Activated CD4-positive, alpha-beta memory T cell treated with anti-CD3 and anti-CD28 coated beads for 36 hours (primary cell): ENCODE results near the gene NEURL1. TPM values are rescaled to one million over a fixed set of nuclear protein-coding genes. Genes with fewer than 3 reads are reported as not detected.
"Not testable (repeated sequence)": the region's sequence is repeated elsewhere in the genome, so short reads cannot be mapped to it uniquely, and the experiment has no call there.

Source experiments
- CTCF ChIA-PET: fragments of 350-600 bp; sonication (Branson Sonifier 250); formaldehyde crosslinking; loops from one replicate; lab custom pipeline; 2021; ENCODE audit warnings: antibody characterized with exemption, inconsistent platforms; lab: Charles Lee
- POLR2A ChIA-PET: fragments of 350-600 bp; sonication (Branson Sonifier 250); formaldehyde crosslinking; loops from one replicate; lab custom pipeline; 2021; ENCODE audit warnings: antibody characterized with exemption; lab: Charles Lee
- DNase-seq: peaks from one replicate; pipeline ENCODE4 v3.0.0-alpha.2; 2020
- H3K27ac Mint-ChIP-seq: one replicate; pipeline ENCODE4 v1.8.0; 2021; ENCODE audit warnings: mixed read lengths
- H3K27me3 Mint-ChIP-seq: one replicate; pipeline ENCODE4 v1.8.0; 2021; ENCODE audit warnings: mixed read lengths
- H3K36me3 Mint-ChIP-seq: one replicate; pipeline ENCODE4 v1.8.0; 2021; ENCODE audit warnings: mixed read lengths
- H3K4me1 Mint-ChIP-seq: one replicate; pipeline ENCODE4 v1.8.0; 2021; ENCODE audit warnings: low read depth, mixed read lengths
- H3K4me3 Mint-ChIP-seq: one replicate; pipeline ENCODE4 v1.8.0; 2021; ENCODE audit warnings: mild to moderate bottlenecking, mixed read lengths
- H3K9me3 Mint-ChIP-seq: one replicate; pipeline ENCODE4 v1.8.0; 2021; ENCODE audit warnings: mixed read lengths
- intact Hi-C: fragments of 100-400 bp; cut with micrococcal nuclease; formaldehyde crosslinking; loops from one replicate; pipeline ENCODE4 v1.15.1; 2023
- total RNA-seq, 2 experiments: library from RNA; stranded (reverse); gene quantifications; one replicate each; pipeline ENCODE4 v1.2.3, GENCODE V29; 2021

Gene NEURL1
- total RNA-seq, 2 experiments from 2014 or later = 1.8 to 2.4 TPM

DNA sequence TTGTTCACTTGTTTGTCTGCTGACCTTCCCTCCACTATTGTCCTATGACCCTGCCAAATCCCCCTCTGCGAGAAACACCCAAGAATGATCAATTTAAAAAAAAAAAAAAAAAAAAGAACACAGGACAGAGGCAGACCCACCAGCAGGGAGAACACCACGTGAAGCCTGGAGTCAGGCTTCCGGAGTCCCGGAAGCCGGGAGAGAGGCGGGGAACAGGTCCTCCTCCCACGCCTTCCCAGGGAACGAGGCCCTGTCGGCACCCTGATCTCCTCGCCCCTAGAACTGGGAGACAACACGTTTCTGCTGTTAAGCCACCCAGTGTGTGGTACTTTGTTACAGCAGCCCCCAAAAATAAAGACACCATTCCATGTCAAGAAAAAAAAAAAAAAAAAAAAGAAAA lies 114.6 kb downstream of the NEURL1 start:
- H3K36me3 Mint-ChIP-seq, DNase-seq, H3K27me3 Mint-ChIP-seq, intact Hi-C loops, POLR2A ChIA-PET, H3K27ac Mint-ChIP-seq, H3K9me3 Mint-ChIP-seq, H3K4me3 Mint-ChIP-seq, H3K4me1 Mint-ChIP-seq: not testable (repeated sequence)
- CTCF ChIA-PET = interaction anchor here (2.3 kb wide), 1 partner anchor 78 kb away, joined by 14 read pairs; no protein-coding TSS in a partner anchor

DNA sequence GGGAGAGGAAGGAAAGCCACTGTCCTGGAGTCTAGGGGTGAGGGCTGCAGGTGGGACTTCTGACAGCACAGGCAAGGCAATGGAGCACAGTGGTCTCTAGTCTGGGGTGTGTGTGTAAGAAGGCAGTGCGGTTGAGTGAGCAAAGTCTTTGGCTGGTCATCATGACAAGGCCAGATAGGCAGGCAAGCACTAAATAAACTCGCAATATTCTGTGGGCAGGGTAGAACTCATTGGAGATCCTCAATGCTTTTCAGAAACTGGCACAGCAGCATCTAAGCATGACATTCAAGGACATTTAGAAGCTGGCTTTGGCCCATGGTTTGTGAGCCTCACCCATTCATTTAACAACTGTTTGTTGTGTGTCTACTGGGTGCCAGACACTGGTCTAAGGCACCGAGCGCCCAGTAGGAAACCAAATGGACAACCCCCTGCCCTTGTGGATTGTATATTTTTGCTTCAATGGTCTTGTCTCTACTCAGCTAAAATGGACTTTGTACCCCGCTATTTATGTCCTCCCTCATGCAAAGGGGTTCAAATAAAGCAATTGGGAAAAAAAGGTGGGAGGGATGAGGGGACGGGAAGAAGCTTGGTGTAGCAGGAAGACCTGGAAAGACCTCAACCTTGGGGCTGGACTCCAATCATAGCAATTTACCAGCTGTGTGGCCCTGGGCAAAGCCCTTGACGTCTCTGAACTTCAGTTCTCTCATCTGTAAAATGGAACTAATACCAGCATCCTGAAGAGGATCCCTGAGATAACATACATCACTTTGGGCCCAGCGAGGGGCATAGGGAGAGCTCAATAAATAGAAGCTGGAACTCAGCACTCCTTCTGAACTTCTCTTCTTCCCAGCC lies 116.0 kb downstream of the NEURL1 start:
- DNase-seq = no peak

DNA sequence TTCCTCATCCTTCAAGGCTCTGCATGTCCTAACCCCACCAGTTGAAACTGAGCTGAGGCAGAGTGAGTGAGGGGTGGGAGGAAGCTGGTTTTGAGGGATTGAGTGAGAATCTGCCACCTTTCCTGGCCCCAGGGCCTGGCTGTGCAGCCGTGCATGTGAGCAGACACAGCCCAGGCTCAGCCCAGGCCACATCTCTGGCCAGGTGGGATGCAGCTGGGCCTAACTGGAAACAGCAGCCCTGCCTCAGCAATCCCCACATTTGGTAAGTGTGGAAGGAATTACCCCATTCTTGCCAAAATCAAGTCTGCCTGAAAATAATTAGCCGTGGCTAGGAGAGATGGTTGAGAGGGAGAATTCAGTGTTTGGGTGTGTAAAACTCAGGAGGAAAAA lies 116.6 kb downstream of the NEURL1 start:
- H3K9me3 Mint-ChIP-seq = no peaks in the 10 kb centered on the region
- no peaks in the 10 kb centered on the region for H3K4me1 Mint-ChIP-seq
- POLR2A ChIA-PET = no interaction called here
- no peak overlapping the region for H3K4me3 Mint-ChIP-seq
- H3K27ac Mint-ChIP-seq = no peak overlapping the region
- no peaks in the 10 kb centered on the region for H3K36me3 Mint-ChIP-seq
- no peak for DNase-seq
- no peaks in the 10 kb centered on the region for H3K27me3 Mint-ChIP-seq
- CTCF ChIA-PET = interaction anchor here (1.1 to 4.0 kb wide), 3 partner anchors 8 to 76 kb away, joined by 3 to 20 read pairs (median 14); no protein-coding TSS in a partner anchor
- intact Hi-C loops = no loop called here

More for the DNA sequence above, 116.0 kb downstream of the NEURL1 start:
- H3K27ac Mint-ChIP-seq = no peak overlapping the region
- H3K27me3 Mint-ChIP-seq = no peaks in the 10 kb centered on the region
- no peak overlapping the region for H3K4me3 Mint-ChIP-seq
- H3K4me1 Mint-ChIP-seq = no peaks in the 10 kb centered on the region
- CTCF ChIA-PET = interaction anchor here (1.1 to 4.0 kb wide), 3 partner anchors 9 to 77 kb away, joined by 3 to 20 read pairs (median 14); no protein-coding TSS in a partner anchor
- intact Hi-C loops = no loop called here
- H3K36me3 Mint-ChIP-seq = no peaks in the 10 kb centered on the region
- no peaks in the 10 kb centered on the region for H3K9me3 Mint-ChIP-seq
- POLR2A ChIA-PET = no interaction called here

DNA sequence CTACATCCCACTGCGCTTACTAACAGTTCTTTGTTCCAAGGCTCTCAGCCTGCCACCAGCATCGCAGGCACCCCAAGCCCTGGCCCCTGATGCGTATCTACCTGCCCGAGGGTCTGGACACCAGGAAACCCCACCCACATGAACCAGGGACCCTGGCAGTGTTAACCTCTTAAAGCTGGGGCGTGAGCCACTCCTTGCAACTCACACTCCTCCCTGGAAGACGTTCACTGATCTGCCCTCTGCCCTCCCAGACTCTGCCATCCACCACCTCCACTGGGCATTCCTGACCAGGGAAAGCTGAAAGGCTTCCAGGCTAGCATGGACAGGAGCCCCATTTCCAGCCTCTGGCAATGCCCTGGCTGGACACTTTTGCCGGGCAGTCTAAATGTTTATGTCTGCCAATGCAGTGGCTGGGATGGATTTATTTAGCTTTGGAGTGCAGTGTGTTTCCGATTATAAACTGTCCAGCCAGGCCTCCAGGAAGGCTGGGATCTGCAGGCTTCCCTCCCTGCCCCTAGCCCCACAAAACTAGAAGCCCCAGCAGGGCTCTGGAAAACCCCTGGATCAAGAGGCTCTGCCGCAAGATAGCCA lies 117.5 kb downstream of the NEURL1 start:
- Mint-ChIP-seq H3K27me3 (no peaks in the 10 kb centered on the region), H3K9me3 (no peaks in the 10 kb centered on the region), H3K4me3 (no peak overlapping the region), H3K4me1 (no peaks in the 10 kb centered on the region), H3K27ac (no peak overlapping the region), H3K36me3 (no peaks in the 10 kb centered on the region)
- intact Hi-C loops = no loop called here
- DNase-seq = no peak
- CTCF ChIA-PET = interaction anchor here (1.1 to 4.0 kb wide), 4 partner anchors 13 to 75 kb away, joined by 3 to 20 read pairs (median 12); no protein-coding TSS in a partner anchor
- POLR2A ChIA-PET = no interaction called here

DNA sequence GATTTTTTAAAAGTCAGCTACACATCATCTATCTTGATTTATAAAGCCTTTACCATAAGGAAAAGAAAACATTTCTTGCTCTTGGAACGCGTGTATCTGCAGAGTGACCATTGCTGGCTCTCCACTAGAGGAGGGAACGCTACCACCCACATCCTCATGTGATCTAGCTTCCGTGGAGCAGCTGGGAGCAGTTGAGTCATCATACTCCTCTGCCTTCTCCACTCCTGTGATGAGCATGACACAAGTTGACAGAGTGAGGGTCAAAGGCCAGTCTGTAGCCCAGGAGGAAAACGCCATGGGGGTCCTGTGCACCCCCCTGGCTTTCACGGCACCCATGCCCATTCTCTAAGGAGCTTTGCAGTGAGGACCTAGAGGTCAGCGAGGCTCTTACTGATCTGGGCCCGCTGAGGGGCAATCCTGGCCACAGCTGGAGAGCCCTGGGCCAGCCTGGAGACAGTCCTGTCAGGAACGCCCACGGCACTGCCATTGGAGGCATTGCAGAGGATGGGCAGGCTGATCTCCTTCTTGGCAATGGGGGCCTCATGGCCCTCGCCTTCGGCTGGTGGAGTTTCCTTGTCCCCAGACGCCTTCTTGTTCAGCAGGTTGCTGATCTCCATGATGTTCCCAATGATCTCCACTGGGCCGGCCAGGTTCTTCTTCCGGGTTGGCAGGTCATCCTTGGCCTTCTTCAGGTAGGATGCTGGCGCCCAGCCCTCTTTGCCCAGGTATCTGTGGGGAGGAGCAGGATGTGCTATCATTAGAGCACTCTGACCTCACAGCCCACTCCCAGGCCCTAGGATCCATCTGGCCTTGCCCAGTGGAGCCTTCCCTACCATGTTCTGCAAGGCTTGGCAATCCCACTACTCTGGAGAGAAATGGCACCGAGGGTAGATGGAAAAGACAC lies 119.2 kb downstream of the NEURL1 start:
- ChIA-PET POLR2A (no interaction called here), CTCF (interaction anchor here (1.4 to 4.0 kb wide), 4 partner anchors 20 to 73 kb away, joined by 3 to 20 read pairs (median 17); no protein-coding TSS in a partner anchor)
- DNase-seq = no peak
- no peaks in the 10 kb centered on the region for H3K9me3 Mint-ChIP-seq
- H3K36me3 Mint-ChIP-seq = no peaks in the 10 kb centered on the region
- intact Hi-C loops = no loop called here
- no peaks in the 10 kb centered on the region for H3K27me3 Mint-ChIP-seq
- no peak overlapping the region for H3K27ac Mint-ChIP-seq
- no peaks in the 10 kb centered on the region for H3K4me1 Mint-ChIP-seq
- H3K4me3 Mint-ChIP-seq = no peak overlapping the region

DNA sequence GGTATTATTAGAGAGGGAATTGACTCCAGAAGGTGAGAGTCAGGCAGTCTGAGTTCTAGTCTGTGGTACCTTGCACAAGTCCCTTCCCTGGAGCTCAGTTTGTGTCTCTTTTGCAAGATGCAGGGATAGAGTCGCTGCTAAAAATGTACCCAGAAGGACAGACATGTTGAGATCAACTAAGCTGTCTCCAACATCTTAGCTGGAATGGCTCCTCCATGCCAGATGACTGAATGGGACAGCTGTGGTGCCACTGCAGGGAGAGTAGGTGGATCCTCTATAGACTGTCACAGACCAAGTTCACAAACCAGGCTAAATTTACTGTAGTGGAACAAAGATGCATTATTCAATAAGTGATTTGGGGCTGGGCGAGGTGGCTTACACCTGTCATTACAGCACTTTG lies 120.1 kb downstream of the NEURL1 start:
- intact Hi-C loops = no loop called here
- ChIA-PET POLR2A (interaction anchor here (0.7 kb wide), 1 partner anchor 369 kb away, joined by 3 read pairs; no protein-coding TSS in a partner anchor), CTCF (interaction anchor here (2.7 kb wide), 1 partner anchor 72 kb away, joined by 15 read pairs; no protein-coding TSS in a partner anchor)
- Mint-ChIP-seq H3K27me3 (no peaks in the 10 kb centered on the region), H3K4me3 (no peak overlapping the region), H3K27ac (no peak overlapping the region), H3K9me3 (no peaks in the 10 kb centered on the region), H3K36me3 (no peaks in the 10 kb centered on the region), H3K4me1 (no peaks in the 10 kb centered on the region)
- no peak for DNase-seq

DNA sequence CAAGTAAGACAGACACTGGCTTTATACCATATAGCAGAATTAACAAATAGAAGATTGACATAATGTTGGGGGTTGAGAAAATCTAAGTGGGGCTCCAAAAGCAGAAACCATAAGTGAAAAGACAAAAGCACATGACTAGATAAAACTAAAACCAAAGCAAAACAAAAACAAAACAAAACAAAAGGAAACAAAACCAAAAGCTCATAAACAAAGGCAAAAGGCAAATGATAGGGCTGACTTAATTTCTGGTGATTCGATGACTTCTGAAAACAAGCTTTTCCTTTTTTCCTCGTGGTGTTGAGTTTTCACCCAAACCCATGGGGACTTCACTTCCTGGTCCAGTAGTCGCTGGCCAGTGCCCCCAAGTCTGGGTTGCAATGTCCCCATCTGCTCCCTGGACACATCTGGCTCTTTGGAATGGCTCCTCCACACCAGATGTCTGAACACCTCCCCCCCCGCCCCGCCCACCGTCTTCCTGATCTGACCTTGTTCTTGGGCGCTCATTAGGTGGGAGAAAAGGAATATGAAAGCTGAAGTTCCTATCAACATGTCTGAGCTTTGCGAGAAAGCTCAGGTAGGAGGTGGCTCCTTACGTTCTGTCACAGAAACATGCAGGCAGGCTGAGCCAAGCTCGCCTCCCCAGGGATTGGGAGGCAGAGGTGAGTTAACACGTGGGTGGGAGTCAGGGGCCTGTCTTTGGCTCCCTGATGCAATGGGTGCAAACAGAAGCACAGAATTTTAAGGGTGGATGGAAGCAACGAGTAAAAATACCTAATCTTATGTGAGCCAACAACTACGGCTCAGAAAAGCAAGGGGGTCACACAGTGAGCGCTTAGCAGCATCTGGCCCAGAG lies 121.0 kb downstream of the NEURL1 start:
- intact Hi-C loops = no loop called here
- Mint-ChIP-seq H3K27me3 (no peaks in the 10 kb centered on the region), H3K36me3 (no peaks in the 10 kb centered on the region), H3K4me1 (no peaks in the 10 kb centered on the region), H3K9me3 (no peaks in the 10 kb centered on the region), H3K27ac (no peak overlapping the region), H3K4me3 (no peak overlapping the region)
- ChIA-PET CTCF (interaction anchor here (0.6 to 2.7 kb wide), 4 partner anchors 8 to 455 kb away, joined by 3 to 15 read pairs (median 4); no protein-coding TSS in a partner anchor), POLR2A (no interaction called here)
- DNase-seq = no peak

DNA sequence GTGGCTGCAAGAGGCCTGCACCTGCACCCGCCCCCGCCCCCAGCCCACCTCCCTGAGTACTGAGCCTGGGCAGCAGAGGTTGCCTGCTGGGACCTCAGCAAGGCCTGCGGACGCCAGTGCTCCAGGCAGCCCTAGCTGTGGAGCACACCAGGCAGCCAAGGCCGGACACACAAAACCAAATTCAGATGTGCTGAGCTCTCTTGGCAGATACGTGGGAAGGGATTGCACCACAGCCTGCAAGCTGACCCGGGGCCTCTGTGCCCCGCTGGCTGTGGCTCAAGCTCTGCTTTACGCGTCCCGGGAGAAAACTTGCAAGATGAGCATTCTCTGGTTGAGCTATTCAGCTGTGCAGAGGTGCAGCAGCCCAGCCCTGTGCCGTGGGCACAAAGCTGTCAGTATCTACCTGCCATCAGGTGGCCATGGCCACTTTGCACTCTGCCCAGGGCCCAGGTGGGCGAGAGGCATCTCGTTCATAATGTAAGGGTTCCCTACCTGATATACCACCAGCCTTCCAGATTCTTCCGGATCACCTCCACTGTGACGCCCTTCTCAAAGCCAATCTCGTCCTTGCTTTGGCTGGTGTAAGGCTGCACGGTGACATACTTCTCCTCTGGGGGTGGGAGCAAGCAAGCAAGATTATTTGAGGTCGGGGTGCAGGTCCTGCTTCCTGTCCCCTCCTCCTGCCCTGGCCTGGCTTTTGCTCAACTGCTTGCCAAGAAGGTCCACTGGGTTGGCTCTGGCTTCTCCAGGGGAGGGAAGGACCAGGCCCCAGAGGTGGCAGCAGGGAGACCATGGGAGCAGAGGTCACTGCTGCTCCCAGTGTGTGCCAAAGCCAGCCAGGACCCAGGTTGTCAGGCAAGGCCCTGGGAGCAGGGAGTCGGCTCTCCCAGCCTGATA lies 123.4 kb downstream of the NEURL1 start:
- no peak overlapping the region for H3K27ac Mint-ChIP-seq
- H3K4me3 Mint-ChIP-seq = no peak overlapping the region
- no peaks in the 10 kb centered on the region for H3K4me1 Mint-ChIP-seq
- ChIA-PET CTCF (interaction anchor here (1.4 kb wide), 1 partner anchor 69 kb away, joined by 5 read pairs; no protein-coding TSS in a partner anchor), POLR2A (no interaction called here)
- H3K27me3 Mint-ChIP-seq = no peaks in the 10 kb centered on the region
- H3K36me3 Mint-ChIP-seq = no peaks in the 10 kb centered on the region
- H3K9me3 Mint-ChIP-seq = no peaks in the 10 kb centered on the region
- intact Hi-C loops = no loop called here
- DNase-seq = no peak

DNA sequence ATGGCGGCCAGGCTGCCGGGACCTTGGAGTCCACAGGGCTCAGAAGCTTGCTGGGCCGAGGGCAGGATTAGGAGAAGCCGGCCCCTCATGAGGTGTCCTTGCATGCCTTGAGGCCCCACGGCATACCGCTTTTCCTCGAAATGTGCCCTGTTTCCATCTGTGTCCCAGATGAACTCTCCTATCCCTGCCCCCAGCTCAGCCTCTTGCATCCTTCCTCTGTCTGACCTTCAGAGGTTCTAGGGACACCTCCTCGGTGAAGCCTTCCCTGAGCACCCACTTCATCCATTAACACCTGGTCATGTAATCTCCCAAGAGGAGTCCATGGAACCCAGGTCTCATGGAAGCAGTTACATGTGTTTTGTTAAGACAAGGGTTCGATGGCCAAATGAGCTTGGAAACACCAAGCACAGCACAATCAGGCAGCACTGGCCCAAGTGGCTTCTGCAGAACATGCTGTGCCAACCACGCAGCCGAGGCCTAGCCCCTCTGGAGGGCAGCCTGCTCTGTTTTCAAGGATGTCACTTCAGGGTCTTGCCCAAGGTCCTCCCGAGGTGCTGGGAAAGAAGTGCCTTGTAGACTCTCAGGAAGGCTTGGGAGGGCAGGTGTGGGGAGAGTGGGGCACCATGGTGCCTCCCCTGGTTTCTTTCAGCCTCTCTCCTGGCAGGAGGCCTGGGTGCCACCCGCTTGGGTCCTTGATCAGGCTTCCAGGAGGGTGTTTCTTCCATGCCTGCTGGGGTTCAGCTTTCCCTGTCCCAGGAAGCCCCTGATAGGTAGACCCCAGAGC lies 124.3 kb downstream of the NEURL1 start:
- no peak overlapping the region for H3K27ac Mint-ChIP-seq
- H3K4me1 Mint-ChIP-seq = no peaks in the 10 kb centered on the region
- POLR2A ChIA-PET = no interaction called here
- no peaks in the 10 kb centered on the region for H3K9me3 Mint-ChIP-seq
- no peak for DNase-seq
- CTCF ChIA-PET = interaction anchor here (1.3 to 1.4 kb wide), 2 partner anchors 8 to 68 kb away, joined by 3 to 5 read pairs; no protein-coding TSS in a partner anchor
- no peak overlapping the region for H3K4me3 Mint-ChIP-seq
- no peaks in the 10 kb centered on the region for H3K27me3 Mint-ChIP-seq
- intact Hi-C loops = no loop called here
- H3K36me3 Mint-ChIP-seq = no peaks in the 10 kb centered on the region
